ENCODE measurements around the gene AIG1.

GRCh38 chr6:143323729-143324470 lies 263.2 kb downstream of the AIG1 start:
- TF ChIP-seq CTCF (IDR thresholded peaks at IDR 0.05 in 2 of 3, conservative IDR thresholded peaks at IDR 0.05 in 1 of 3; ENCODE audit: borderline replicate concordance in 1 of 3, insufficient read depth in 1 of 3, low read depth in 2 of 3, low read length in 2 of 3): no peak
- no peak for TF ChIP-seq POLR2A (IDR thresholded peaks at IDR 0.05; ENCODE audit: borderline replicate concordance, extremely low read depth, insufficient read depth, insufficient read length)
- no peak for TF ChIP-seq YY1 (IDR thresholded peaks at IDR 0.05; ENCODE audit: extremely low read depth, insufficient replicate concordance, low read depth, low read length)
- TF ChIP-seq JUND (IDR thresholded peaks at IDR 0.05): no peak
- TF ChIP-seq POLR2AphosphoS5 (IDR thresholded peaks at IDR 0.05; ENCODE audit: low read depth, low read length): no peak
- TF ChIP-seq CEBPB (IDR thresholded peaks at IDR 0.05; ENCODE audit: low read depth): no peak
- no peak for TF ChIP-seq ATF3 (IDR thresholded peaks at IDR 0.05)
- no peak for TF ChIP-seq SRF (IDR thresholded peaks at IDR 0.05; ENCODE audit: low read depth)
- TF ChIP-seq SP1 (IDR thresholded peaks at IDR 0.05; ENCODE audit: low read depth): no peak
- TF ChIP-seq ZFX (IDR thresholded peaks at IDR 0.05): no peak
- no peak for TF ChIP-seq SIN3A (IDR thresholded peaks at IDR 0.05; ENCODE audit: low read depth)
- TF ChIP-seq EZH2phosphoT487 (IDR thresholded peaks at IDR 0.05; ENCODE audit: borderline replicate concordance): no peak
- no peak for TF ChIP-seq ZNF274 (IDR thresholded peaks at IDR 0.05; ENCODE audit: low read depth, low read length)
- no peak for TF ChIP-seq ELF1 (IDR thresholded peaks at IDR 0.05; ENCODE audit: borderline replicate concordance, low read depth)
